ENCODE results near the gene IFNE. TPM values are rescaled to one million over a fixed set of nuclear protein-coding genes. Genes with fewer than 3 reads are reported as not detected.

The IFNE gene
- total RNA-seq, 6 donors from 2014 or later, result not detected

DNA sequence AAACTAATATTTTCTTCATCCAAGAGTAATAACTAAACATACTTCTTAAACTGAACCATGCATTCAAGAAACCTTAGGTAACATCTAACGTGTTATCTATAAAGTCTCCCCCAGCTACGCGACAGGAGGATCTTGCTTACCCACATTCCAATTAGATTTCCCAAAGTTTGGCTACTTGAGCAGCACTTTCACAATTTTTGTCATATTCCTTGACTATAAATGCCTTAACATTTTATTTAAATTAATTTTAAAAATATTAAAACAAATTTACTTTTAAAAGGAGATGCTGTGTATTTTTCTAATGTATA lies 25.3 kb upstream of the IFNE start:
- no peak for ATAC-seq (ENCODE audit: low FRiP score in 2 of 2)
- 74 to 78% methylated on average over 3 of the region's 3 CpGs for WGBS, 2 donors
- Histone ChIP-seq H3K4me3 (no peak overlapping the region), H3K27me3 (no peaks in the 10 kb centered on the region), H3K9me3 (no peaks in the 10 kb centered on the region), H3K27ac (no peak overlapping the region), H3K4me1 (no peaks in the 10 kb centered on the region), H3K36me3 (no peaks in the 10 kb centered on the region)
- no peak for DNase-seq
- TF ChIP-seq EP300 (IDR thresholded peaks at IDR 0.05) (no peak), POLR2AphosphoS5 (IDR thresholded peaks at IDR 0.05) (no peak), POLR2A (IDR thresholded peaks at IDR 0.05) (no peak)
- TF ChIP-seq, protein P1, sequence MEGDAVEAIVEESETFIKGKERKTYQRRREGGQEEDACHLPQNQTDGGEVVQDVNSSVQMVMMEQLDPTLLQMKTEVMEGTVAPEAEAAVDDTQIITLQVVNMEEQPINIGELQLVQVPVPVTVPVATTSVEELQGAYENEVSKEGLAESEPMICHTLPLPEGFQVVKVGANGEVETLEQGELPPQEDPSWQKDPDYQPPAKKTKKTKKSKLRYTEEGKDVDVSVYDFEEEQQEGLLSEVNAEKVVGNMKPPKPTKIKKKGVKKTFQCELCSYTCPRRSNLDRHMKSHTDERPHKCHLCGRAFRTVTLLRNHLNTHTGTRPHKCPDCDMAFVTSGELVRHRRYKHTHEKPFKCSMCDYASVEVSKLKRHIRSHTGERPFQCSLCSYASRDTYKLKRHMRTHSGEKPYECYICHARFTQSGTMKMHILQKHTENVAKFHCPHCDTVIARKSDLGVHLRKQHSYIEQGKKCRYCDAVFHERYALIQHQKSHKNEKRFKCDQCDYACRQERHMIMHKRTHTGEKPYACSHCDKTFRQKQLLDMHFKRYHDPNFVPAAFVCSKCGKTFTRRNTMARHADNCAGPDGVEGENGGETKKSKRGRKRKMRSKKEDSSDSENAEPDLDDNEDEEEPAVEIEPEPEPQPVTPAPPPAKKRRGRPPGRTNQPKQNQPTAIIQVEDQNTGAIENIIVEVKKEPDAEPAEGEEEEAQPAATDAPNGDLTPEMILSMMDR (IDR thresholded peaks at IDR 0.05), result no peak

DNA sequence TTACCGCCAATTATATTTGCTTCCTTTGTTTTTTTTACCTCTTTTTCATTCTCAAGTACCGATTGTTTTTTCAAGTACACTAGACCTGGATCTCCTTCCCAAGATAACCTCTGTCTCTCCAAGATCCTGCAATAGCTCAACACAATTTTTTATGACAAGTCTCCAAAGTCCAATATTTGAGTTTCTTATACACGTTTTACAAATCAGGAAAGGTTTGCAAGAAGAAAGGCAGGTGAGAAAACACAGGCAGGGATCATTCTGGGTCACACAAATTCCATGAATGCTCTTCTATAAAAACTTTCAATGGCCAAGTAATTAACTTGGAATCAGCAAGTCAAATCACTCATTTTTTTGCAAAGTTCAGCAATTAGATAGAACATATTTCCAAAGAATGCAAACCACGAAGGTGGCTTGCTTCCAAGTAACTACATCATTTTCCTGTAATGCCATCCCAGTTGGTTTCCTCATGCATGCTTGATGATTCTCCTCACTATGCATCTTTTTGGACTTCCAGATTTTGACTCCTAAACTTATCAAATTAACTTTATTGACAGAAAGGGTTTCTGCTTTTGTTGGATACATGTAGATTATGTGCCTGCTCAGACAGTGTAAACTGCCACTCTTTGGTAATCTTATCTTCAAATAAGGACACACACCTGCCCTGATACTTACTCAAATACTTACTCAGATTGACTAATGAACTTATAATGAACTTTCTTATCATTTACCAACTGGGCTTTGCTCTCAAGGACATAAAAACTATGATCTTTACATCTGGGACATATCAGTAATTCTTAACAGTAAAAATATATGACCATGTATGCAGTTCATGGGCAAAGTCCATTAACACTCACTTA lies 24.7 kb upstream of the IFNE start:
- DNase-seq, result no peak
- Histone ChIP-seq H3K9me3 (no peaks in the 10 kb centered on the region), H3K4me1 (no peaks in the 10 kb centered on the region), H3K27ac (no peak overlapping the region), H3K27me3 (no peaks in the 10 kb centered on the region), H3K36me3 (no peaks in the 10 kb centered on the region), H3K4me3 (no peak overlapping the region)
- no peak for ATAC-seq (ENCODE audit: low FRiP score in 2 of 2)
- no peak for TF ChIP-seq POLR2A (IDR thresholded peaks at IDR 0.05)
- TF ChIP-seq, protein P1 (IDR thresholded peaks at IDR 0.05), result no peak
- no peak for TF ChIP-seq POLR2AphosphoS5 (IDR thresholded peaks at IDR 0.05)
- TF ChIP-seq EP300 (IDR thresholded peaks at IDR 0.05), result no peak
- WGBS, 2 donors, result 40 to 45% methylated on average over 4 of the region's 4 CpGs

DNA sequence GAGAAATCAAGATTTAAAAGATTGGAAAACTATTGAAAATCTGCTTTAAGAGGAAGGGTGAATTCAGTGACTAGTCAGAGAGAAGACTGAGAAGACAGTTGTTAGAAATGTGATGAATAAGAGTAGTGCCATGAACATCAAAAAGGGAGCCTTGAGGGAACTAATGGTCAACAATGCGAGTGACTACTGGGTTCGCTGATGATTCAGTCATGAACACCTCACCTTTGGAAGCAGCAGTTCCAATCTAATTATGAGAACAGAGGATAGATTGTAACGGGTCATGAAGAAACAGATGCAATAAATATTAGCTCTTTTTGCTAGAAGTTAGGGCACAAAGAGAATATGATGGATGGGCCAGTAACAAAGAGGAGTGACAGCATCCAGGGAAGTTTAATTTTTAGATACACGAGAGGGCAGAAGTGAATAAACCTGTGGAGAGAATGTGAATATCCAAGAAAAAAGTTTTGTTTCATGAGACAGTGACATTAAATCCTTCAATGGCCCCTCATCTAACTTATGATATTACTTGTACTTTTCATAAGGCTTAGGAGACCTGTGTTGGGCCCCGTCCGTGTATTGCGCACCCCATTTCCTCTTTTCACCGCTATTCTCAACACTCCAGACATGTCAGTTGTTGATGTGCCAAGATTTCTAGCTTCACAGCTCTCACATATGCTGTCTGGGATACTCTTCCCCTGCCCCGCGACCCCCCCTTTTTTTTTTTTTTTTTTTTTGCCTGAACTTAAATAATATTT lies 23.5 kb upstream of the IFNE start:
- ATAC-seq (ENCODE audit: low FRiP score in 2 of 2), result no peak
- no peak overlapping the region for H3K4me3 ChIP-seq

DNA sequence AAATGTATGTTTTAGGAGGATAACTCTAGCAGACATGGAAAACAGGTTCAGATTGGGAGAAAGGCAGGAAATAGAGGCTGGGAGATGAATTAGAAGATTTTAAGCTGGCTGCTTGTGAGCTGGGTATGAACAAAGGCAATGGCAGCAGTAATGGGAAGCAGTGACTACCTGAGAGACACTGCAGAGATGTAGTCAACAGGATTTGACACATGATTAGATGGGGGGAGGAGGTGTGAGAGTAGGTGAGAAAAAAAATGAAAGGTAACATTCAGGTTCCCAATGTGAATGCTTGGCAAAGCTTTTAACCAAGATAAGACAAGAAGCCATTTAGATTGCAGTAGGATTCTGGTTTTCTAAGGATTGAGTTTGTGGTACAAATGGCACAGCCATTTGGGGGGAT lies 22.8 kb upstream of the IFNE start:
- no peaks in the 10 kb centered on the region for H3K9me3 ChIP-seq
- no peak for DNase-seq
- TF ChIP-seq POLR2AphosphoS5 (IDR thresholded peaks at IDR 0.05), result no peak
- no peak for TF ChIP-seq POLR2A (IDR thresholded peaks at IDR 0.05)
- TF ChIP-seq EP300 (IDR thresholded peaks at IDR 0.05), result no peak
- TF ChIP-seq, protein P1 (IDR thresholded peaks at IDR 0.05), result no peak
- no peak for ATAC-seq (ENCODE audit: low FRiP score in 2 of 2)
- no peaks in the 10 kb centered on the region for H3K4me1 ChIP-seq
- H3K36me3 ChIP-seq, result no peaks in the 10 kb centered on the region
- no peaks in the 10 kb centered on the region for H3K27me3 ChIP-seq
- no peak overlapping the region for H3K4me3 ChIP-seq
- H3K27ac ChIP-seq, result no peak overlapping the region

More for the DNA sequence above, 23.5 kb upstream of the IFNE start:
- 55 to 66% methylated on average over 10 of the region's 10 CpGs for WGBS, 2 donors
- TF ChIP-seq POLR2A (IDR thresholded peaks at IDR 0.05) (no peak), POLR2AphosphoS5 (IDR thresholded peaks at IDR 0.05) (no peak), EP300 (IDR thresholded peaks at IDR 0.05) (no peak)
- TF ChIP-seq, protein P1 (IDR thresholded peaks at IDR 0.05), result no peak
- Histone ChIP-seq H3K36me3 (no peaks in the 10 kb centered on the region), H3K27ac (no peak overlapping the region), H3K27me3 (no peaks in the 10 kb centered on the region), H3K9me3 (no peaks in the 10 kb centered on the region), H3K4me1 (no peaks in the 10 kb centered on the region)
- DNase-seq, result no peak
